22Rv1 (cell line): ENCODE results near the gene PLSCR3.

ENCODE experiments used
- H3K27ac ChIP-seq: fragments of 450-650 bp; 2 replicates; pipeline ENCODE4 v1.5.1; 2017
- CTCF ChIP-seq: fragments of 450-650 bp; IDR thresholded peaks from 2 replicates; pipeline ENCODE4 v1.5.1; 2017; ENCODE audit warnings: mild to moderate bottlenecking
- ZFX ChIP-seq: fragments of 450-650 bp; IDR thresholded peaks from 2 replicates; pipeline ENCODE4 v1.6.1; 2017; ENCODE audit warnings: antibody characterized with exemption, borderline replicate concordance

PLSCR3 gene

DNA sequence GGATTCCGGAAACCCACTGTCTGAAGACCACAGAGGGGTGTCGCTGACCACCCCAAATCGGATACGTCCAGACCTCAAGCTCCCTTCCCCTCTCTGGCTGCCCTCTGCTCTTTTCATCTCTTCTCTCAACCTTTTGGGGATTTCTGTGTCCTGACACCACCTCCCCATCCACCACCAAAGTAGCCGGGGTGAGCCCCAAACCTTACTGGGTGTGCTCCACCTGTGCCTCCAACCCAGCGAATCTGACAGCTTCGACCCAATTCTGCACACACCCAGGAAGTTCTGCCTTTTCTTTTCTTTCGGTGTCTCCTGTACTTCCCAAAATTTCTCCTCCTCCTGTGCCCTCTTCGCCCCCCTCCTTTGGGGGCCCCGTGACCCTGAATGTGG lies 41.8 kb downstream of the PLSCR3 start:
- TF ChIP-seq CTCF (0 out of 2 replicates have a peak, but pooled peaks have one; percentile 6), ZFX (no peak)
- peak overlapping the region; percentile 91 for H3K27ac ChIP-seq

- peak; percentile 61 for TF ChIP-seq CTCF
- no peak for TF ChIP-seq ZFX
- H3K27ac ChIP-seq: peak within 1 kb of the TSS; percentile 91
Measured at GRCh38 chr17:7351665-7352502, 42.4 kb downstream of the PLSCR3 start, which contains the start of gene KCTD11. KCTD11 (plus strand) TSS chr17:7352162.

DNA sequence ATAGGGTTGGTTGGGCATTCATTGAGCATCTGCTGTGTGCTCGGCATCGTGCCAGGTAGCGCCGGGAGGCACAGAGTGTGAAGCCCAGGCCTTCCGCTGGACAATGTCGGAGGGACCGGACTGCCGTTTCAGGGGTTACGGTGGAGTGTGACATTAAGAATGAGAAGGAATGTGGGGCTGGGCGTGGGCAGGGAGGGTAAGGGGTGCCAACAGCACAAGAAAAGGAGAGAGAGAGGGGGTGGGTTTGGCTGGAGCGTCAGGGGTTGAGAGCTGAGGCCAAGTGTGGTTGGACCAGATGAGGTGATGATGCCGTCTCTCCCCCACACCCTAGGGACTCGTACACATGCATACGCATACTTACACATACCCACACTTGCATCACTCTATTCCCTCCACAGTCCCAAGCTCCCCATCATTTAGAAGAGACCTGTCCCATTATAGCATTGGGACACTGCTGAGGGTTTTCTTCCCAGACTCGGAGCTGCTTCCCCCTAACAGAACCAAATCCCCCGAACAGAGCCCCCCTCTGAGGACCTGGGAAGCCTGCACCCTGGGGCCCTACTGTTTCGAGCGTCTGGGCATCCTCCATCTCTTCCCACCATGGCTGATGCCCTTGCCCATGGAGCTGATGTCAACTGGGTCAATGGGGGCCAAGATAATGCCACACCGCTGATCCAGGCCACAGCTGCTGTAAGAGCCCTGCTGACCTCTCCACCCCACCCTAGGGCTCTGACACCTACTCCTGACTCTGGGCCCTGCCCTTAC lies 45.7 kb downstream of the PLSCR3 start:
- TF ChIP-seq CTCF: no peak
- peak overlapping the region; percentile 91; the same call in 1 of the 2 replicates for H3K27ac ChIP-seq

- H3K27ac ChIP-seq: no peak overlapping the region
- TF ChIP-seq CTCF: no peak
- TF ChIP-seq ZFX: no peak
Measured at GRCh38 chr17:7347630-7348477, 46.5 kb downstream of the PLSCR3 start.

- TF ChIP-seq CTCF: no peak
- TF ChIP-seq ZFX: no peak
- no peak overlapping the region for H3K27ac ChIP-seq
Measured at GRCh38 chr17:7346761-7347614, 47.3 kb downstream of the PLSCR3 start.

- H3K27ac ChIP-seq: no peak overlapping the region
- TF ChIP-seq ZFX (no peak), CTCF (no peak)
Measured at GRCh38 chr17:7343250-7343649, 51.1 kb downstream of the PLSCR3 start.
